Measurements from ENCODE around the gene DHX57. TPM values are rescaled to one million over a fixed set of nuclear protein-coding genes. Genes with fewer than 3 reads are reported as not detected.

The DHX57 gene
- total RNA-seq, 4 donors from 2014 or later: 11.1 to 17.4 (median 12.2) TPM

- intact Hi-C loops (cut with DNase I): no loop called here
- Histone ChIP-seq H3K36me3 (no peaks in the 10 kb centered on the region), H3K9me3 (no peaks in the 10 kb centered on the region)
These were observed 25.0 kb upstream of the DHX57 start for GRCh38 chr2:38900726-38901125.

DNA sequence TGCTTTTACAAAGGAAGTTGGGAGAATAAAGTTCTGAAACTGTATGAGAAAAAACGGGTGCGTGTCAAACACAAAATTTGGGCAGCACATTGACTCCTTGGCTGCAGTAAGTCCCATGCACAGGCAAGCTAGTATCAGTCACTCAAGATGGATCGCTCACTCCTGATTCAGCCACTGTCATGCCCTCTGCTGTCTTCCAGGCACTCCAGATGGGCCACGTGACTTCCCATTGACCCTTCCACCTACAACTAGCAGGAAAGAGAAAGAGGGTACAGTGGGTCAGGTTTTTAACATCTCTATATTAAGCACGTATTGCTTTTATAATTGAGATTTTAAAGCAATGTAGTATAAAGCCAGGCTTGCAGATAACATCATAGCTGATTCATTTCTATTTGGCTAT lies 22.5 kb upstream of the DHX57 start:
- no peaks in the 10 kb centered on the region for H3K9me3 ChIP-seq
- no peak for DNase-seq (ENCODE audit: extremely low spot score)
- no peaks in the 10 kb centered on the region for H3K36me3 ChIP-seq
- H3K4me1 ChIP-seq: no peaks in the 10 kb centered on the region
- no peaks in the 10 kb centered on the region for H3K27me3 ChIP-seq
- TF ChIP-seq CTCF (IDR thresholded peaks at IDR 0.05) (no peak), POLR2A (IDR thresholded peaks at IDR 0.05; ENCODE audit: low read depth) (no peak), POLR2AphosphoS5 (IDR thresholded peaks at IDR 0.05) (no peak), EP300 (IDR thresholded peaks at IDR 0.05) (no peak)
- H3K4me3 ChIP-seq: no peak overlapping the region
- intact Hi-C loops (cut with DNase I): no loop called here
- H3K27ac ChIP-seq (replicated peaks in 1 of 4): no peak overlapping the region
- 72% methylated on average over 5 of the region's 5 CpGs for WGBS

More at GRCh38 chr2:38900726-38901125, 25.0 kb upstream of the DHX57 start:
- WGBS: 92% methylated on average over 1 of the region's 1 CpG
- TF ChIP-seq POLR2A (IDR thresholded peaks at IDR 0.05; ENCODE audit: low read depth) (no peak), POLR2AphosphoS5 (IDR thresholded peaks at IDR 0.05) (no peak), EP300 (IDR thresholded peaks at IDR 0.05) (no peak), CTCF (IDR thresholded peaks at IDR 0.05) (no peak)
- no peaks in the 10 kb centered on the region for H3K4me1 ChIP-seq
- no peak for DNase-seq (ENCODE audit: extremely low spot score)
- no peak overlapping the region for H3K4me3 ChIP-seq
- no peaks in the 10 kb centered on the region for H3K27me3 ChIP-seq
- no peak overlapping the region for H3K27ac ChIP-seq (replicated peaks in 1 of 4)

DNA sequence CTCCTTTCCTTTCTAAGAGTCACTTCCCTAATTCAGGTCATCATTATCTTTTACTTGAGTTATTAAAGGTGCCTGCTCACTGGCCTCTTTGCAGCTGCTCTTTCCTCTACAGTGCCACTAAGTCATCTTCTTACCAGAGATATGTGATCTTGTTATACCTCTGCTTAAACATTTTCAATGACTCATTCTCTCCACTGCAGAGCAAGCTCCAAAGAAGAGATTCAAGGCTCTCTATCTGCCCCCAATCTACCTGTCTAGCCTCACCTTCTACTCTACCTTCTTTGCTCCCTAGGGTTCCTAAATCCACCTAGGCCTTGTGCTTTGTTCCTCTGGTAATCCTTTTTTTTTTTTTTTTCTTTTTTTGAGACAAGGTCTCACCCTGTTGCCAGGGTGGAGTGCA lies 17.1 kb upstream of the DHX57 start:
- no peaks in the 10 kb centered on the region for H3K9me3 ChIP-seq
- no peak overlapping the region for H3K27ac ChIP-seq (replicated peaks in 1 of 4)
- H3K36me3 ChIP-seq: no peaks in the 10 kb centered on the region
- TF ChIP-seq CTCF (IDR thresholded peaks at IDR 0.05): no peak
- H3K27me3 ChIP-seq: no peaks in the 10 kb centered on the region
- no peaks in the 10 kb centered on the region for H3K4me1 ChIP-seq
- no peak for DNase-seq (ENCODE audit: extremely low spot score)
- no peak overlapping the region for H3K4me3 ChIP-seq
- intact Hi-C loops (cut with DNase I): no loop called here

- intact Hi-C loops (cut with DNase I): no loop called here
- WGBS: 83% methylated on average over 3 of the region's 3 CpGs
- TF ChIP-seq POLR2A (IDR thresholded peaks at IDR 0.05; ENCODE audit: low read depth) (no peak), EP300 (IDR thresholded peaks at IDR 0.05) (no peak), POLR2AphosphoS5 (IDR thresholded peaks at IDR 0.05) (no peak), CTCF (IDR thresholded peaks at IDR 0.05) (no peak)
These were observed 13.8 kb upstream of the DHX57 start, which contains the start of gene ARHGEF33 for GRCh38 chr2:38889575-38889974. ARHGEF33 (plus strand) TSS chr2:38889875; CDS start chr2:38919448, 29,573 bp downstream.

DNA sequence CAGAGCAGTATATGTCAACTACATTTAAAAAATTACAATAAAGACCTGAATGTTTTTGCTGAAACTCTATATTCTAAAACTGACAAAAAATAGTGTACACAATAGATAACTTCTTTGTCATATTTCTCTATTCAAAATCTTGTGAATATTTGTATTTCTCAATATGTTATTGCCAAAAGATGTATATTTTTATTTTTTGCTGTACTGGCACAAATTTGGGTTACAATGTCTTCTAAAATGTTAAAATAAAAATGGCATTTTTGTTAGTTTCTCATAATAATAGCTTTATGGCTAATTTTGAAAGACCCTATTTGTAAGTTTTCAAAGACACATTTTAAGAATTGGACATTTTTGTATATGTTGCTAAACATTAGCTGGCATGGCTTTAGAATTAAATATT lies 13.3 kb upstream of the DHX57 start:
- H3K27ac ChIP-seq (replicated peaks in 1 of 4): no peak overlapping the region
- no peak for TF ChIP-seq CTCF (IDR thresholded peaks at IDR 0.05)
- no peak for TF ChIP-seq POLR2A (IDR thresholded peaks at IDR 0.05; ENCODE audit: low read depth)
- TF ChIP-seq POLR2AphosphoS5 (IDR thresholded peaks at IDR 0.05): no peak
- TF ChIP-seq EP300 (IDR thresholded peaks at IDR 0.05): no peak
- intact Hi-C loops (cut with DNase I): no loop called here
- peaks cover 0 to 6% (median 0%) of the 10 kb centered on the region in 4 donors for H3K36me3 ChIP-seq
- H3K9me3 ChIP-seq: no peaks in the 10 kb centered on the region
- no peaks in the 10 kb centered on the region for H3K27me3 ChIP-seq
- no peaks in the 10 kb centered on the region for H3K4me1 ChIP-seq
- no peak overlapping the region for H3K4me3 ChIP-seq
- no peak for DNase-seq (ENCODE audit: extremely low spot score)

More at GRCh38 chr2:38889575-38889974, 13.8 kb upstream of the DHX57 start, which contains the start of gene ARHGEF33:
- H3K27me3 ChIP-seq: no peaks in the 10 kb centered on the region
- peaks cover 0 to 6% (median 0%) of the 10 kb centered on the region in 4 donors for H3K36me3 ChIP-seq
- no peak within 1 kb of the TSS for H3K4me3 ChIP-seq
- no peaks in the 10 kb centered on the region for H3K9me3 ChIP-seq
- H3K4me1 ChIP-seq: no peaks in the 10 kb centered on the region
- no peak within 1 kb of the TSS for H3K27ac ChIP-seq (replicated peaks in 1 of 4)
- no peak for DNase-seq (ENCODE audit: extremely low spot score)

All from esophagus muscularis mucosa (tissue), 4 donors.